RWPE1 (cell line): ENCODE data around the gene CD1E.
"Not testable (repeated sequence)": the region's sequence is repeated elsewhere in the genome, so short reads cannot be mapped to it uniquely, and the experiment has no call there.

ENCODE experiments used
- CTCF ChIA-PET: fragments of 350-600 bp; sonication (Branson Sonifier 250); formaldehyde crosslinking; extraction: SDS; loops from one replicate; lab custom pipeline; 2021; lab: Yijun Ruan, JAX
- POLR2A ChIA-PET: fragments of 400-600 bp; formaldehyde crosslinking; extraction: SDS; loops from one replicate; lab custom pipeline; 2020; ENCODE audit warnings: antibody characterized with exemption; ENCODE audit not compliant: low non-redundant PET; lab: Yijun Ruan, JAX
- DNase-seq: peaks from one replicate; pipeline ENCODE4 v3.0.0; 2012; ENCODE audit warnings: low spot score
- H3K27ac ChIP-seq: fragments of 450-650 bp; 2 replicates; pipeline ENCODE4 v1.5.1; 2017
- TF ChIP-seq, protein P1 (sequence below): fragments of 450-650 bp; conservative IDR thresholded peaks from 2 replicates; pipeline ENCODE4 v1.5.1; 2017; ENCODE audit warnings: low read depth, mild to moderate bottlenecking

Gene CD1E

DNA sequence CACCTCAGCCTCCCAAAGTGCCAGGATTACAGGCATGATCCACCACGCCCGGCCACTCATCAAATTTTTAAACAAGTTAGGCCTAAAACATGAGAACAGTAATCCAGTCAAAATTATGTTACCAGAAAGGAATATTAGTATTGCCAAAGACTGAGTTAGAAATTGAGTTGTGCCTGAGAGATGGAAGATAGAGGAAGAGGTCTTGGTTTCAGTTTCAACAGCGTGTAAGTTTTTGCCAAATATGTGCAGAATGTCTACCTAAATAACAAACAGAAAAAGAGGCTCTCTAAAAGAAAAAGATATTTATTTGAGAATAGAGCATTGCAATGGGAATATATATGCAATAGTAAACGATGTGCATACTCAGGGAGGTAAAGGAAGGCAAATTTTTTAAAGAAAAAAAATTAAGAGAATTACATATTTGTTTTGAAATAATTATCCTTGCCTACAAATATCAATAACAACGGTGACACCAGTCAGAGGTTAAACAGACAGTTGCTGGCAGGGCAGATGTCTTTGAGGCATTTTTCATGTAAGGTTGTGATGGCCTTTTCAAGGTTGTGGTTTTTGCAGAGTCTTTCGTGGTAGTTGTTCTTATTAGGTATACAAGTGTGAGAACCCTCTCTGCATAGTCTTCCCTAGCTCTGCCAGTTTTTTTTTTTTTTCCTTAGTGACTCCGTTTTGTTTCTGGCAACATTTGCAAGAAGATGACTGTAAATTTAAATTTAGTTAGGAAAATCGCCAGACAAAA, 20.1 kb upstream of the CD1E start:
- CTCF ChIA-PET = no interaction called here
- no peak for DNase-seq
- TF ChIP-seq, protein P1, sequence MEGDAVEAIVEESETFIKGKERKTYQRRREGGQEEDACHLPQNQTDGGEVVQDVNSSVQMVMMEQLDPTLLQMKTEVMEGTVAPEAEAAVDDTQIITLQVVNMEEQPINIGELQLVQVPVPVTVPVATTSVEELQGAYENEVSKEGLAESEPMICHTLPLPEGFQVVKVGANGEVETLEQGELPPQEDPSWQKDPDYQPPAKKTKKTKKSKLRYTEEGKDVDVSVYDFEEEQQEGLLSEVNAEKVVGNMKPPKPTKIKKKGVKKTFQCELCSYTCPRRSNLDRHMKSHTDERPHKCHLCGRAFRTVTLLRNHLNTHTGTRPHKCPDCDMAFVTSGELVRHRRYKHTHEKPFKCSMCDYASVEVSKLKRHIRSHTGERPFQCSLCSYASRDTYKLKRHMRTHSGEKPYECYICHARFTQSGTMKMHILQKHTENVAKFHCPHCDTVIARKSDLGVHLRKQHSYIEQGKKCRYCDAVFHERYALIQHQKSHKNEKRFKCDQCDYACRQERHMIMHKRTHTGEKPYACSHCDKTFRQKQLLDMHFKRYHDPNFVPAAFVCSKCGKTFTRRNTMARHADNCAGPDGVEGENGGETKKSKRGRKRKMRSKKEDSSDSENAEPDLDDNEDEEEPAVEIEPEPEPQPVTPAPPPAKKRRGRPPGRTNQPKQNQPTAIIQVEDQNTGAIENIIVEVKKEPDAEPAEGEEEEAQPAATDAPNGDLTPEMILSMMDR = no peak
- POLR2A ChIA-PET = no interaction called here
- no peak overlapping the region for H3K27ac ChIP-seq

DNA sequence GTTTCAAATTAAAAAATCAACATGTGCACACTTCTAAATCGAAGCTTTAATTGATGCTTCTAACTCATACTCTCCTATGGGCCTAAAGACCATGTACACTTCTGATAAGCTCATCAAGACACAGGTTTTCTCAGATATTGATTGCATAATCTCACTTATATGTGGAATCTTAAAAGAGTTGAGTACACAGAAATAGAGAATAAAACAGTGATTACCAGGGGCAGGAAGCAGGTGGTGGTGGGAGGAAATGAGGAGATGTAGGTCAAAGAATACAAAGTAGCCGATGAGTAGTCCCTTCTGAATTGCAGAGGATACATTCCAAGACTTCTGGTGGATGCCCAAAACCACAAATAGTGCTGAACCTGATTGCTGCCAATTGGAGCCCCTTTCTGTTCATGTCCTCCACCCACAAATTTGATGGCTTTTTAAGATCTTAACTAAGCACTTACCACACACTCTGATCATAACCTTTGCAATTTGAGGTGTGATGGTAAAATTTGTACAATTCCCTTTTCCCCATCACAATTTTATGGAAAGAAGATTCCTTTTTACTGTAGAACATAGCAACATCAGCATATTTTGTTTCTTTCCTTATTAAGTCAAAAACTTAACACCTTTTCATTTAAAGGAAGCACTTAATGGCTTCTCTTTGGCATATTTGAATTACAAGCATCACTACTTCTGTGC, 19.0 kb upstream of the CD1E start:
- POLR2A ChIA-PET = no interaction called here
- no peak for DNase-seq
- TF ChIP-seq, protein P1 = no peak
- H3K27ac ChIP-seq = no peak overlapping the region
- CTCF ChIA-PET = no interaction called here

DNA sequence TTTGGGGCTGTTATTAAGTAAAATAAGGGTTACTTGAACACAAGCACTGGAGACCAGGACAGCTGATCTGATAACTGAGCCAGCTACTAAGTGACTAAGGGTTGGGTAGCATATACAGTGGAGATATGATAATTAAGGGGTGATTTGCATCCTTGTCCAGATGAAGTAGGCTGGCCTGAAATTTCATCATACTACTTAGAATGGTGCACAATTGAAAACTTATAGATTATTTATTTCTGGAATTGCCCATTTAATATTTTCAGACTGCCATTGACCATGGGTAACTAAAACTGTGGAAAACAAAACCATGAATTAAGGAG, 18.5 kb upstream of the CD1E start:
- no peak overlapping the region for H3K27ac ChIP-seq
- TF ChIP-seq, protein P1 = no peak
- CTCF ChIA-PET = no interaction called here
- POLR2A ChIA-PET = no interaction called here
- no peak for DNase-seq

DNA sequence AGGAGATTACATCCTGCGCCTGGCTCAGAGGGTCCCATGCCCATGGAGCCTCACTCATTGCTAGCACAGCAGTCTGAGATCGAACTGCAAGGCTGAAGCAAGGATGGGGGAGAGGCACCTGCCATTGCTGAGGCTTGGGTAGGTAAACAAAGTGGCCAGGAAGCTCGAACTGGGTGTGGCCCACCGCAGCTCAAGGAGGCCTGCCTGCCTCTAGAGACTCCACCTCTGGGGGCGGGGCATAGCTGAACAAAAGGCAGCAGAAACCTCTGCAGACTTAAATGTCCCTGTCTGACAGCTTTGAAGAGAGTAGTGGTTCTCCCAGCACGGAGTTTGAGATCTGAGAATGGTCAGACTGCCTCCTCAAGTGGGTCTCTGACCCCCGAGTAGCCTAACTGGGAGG, 17.3 kb upstream of the CD1E start:
- H3K27ac ChIP-seq, POLR2A ChIA-PET, CTCF ChIA-PET: not testable (repeated sequence)

GRCh38 chr1:158348946-158349345, 4.7 kb upstream of the CD1E start:
- DNase-seq, POLR2A ChIA-PET, H3K27ac ChIP-seq, CTCF ChIA-PET: not testable (repeated sequence)

More for the DNA sequence above, 17.3 kb upstream of the CD1E start:
- not testable (repeated sequence) for DNase-seq

DNA sequence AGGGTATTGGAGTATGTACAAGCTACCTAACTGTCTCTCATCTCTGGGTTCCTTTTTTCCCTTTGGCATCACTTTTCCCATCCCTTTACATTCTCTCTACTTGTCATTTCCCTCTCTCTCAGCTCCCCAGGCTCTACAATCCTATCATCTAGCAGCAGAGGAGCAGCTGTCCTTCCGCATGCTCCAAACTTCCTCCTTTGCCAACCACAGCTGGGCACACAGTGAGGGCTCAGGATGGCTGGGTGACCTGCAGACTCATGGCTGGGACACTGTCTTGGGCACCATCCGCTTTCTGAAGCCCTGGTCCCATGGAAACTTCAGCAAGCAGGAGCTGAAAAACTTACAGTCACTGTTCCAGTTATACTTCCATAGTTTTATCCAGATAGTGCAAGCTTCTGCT, 561 bp downstream of the CD1E start:
- H3K27ac ChIP-seq = no peak overlapping the region
- TF ChIP-seq, protein P1 = no peak
- ChIA-PET POLR2A (no interaction called here), CTCF (no interaction called here)
- DNase-seq = no peak

DNA sequence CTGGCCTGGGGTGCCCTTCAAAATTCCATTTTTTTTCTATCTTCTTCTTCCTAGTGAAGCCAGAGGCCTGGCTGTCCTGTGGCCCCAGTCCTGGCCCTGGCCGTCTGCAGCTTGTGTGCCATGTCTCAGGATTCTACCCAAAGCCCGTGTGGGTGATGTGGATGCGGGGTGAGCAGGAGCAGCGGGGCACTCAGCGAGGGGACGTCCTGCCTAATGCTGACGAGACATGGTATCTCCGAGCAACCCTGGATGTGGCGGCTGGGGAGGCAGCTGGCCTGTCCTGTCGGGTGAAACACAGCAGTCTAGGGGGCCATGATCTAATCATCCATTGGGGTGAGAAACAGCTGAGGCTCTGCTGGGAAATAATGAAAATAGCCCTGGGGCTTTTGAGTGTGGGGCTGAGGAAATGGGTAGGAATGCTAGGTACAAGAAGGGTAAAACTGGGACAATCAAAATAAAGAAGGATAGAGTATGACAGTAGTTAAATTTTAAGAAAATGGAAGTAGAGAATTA, 2.1 kb downstream of the CD1E start:
- no peak for DNase-seq
- H3K27ac ChIP-seq = no peak overlapping the region
- ChIA-PET POLR2A (no interaction called here), CTCF (no interaction called here)
- TF ChIP-seq, protein P1 = no peak
